Vagina (tissue), 2 donors: ENCODE results near the gene KRTAP12-4. TPM values are rescaled to one million over a fixed set of nuclear protein-coding genes. Genes with fewer than 3 reads are reported as not detected.
"Not testable (repeated sequence)": the region's sequence is repeated elsewhere in the genome, so short reads cannot be mapped to it uniquely, and the experiment has no call there.

ENCODE experiments used
- DNase-seq, 2 donors: peaks; one replicate each; pipeline ENCODE4 v3.0.0-alpha.2; 2017; ENCODE audit errors: extremely low spot score in 2 of 2
- H3K27ac ChIP-seq: fragments of 200-600 bp; sonication (generic); one replicate; pipeline ENCODE4 v1.5.1; 2019
- H3K27me3 ChIP-seq: fragments of 200-600 bp; sonication (generic); one replicate; pipeline ENCODE4 v1.5.1; 2019
- H3K36me3 ChIP-seq, 2 donors: fragments of 200-600 bp; sonication (generic); one replicate each; pipeline ENCODE4 v1.5.1; 2017 to 2019
- H3K4me1 ChIP-seq: fragments of 200-600 bp; sonication (generic); one replicate; pipeline ENCODE4 v1.5.1; 2019
- H3K4me3 ChIP-seq, 2 donors: fragments of 200-600 bp; sonication (generic); 1 replicate in 1 of 2; 2 replicates in 1 of 2; pipeline ENCODE4 v1.5.1; 2016 to 2019
- H3K9me3 ChIP-seq: fragments of 200-600 bp; sonication (generic); one replicate; pipeline ENCODE4 v1.5.1; 2019
- POLR2A ChIP-seq, 2 donors: fragments of 450-650 bp; IDR thresholded peaks; one replicate each; pipeline ENCODE4 v1.6.1; 2017; ENCODE audit warnings: antibody characterized with exemption in 2 of 2, mild to moderate bottlenecking in 2 of 2, moderate library complexity in 2 of 2
- POLR2AphosphoS5 ChIP-seq, 2 donors: sonication (generic); formaldehyde crosslinking; IDR thresholded peaks; one replicate each; pipeline ENCODE4 v1.9.0; 2017; ENCODE audit warnings: antibody characterized with exemption in 2 of 2, mild to moderate bottlenecking in 2 of 2, low read depth in 1 of 2; ENCODE audit not compliant: insufficient read depth in 1 of 2
- intact Hi-C: fragments of 100-400 bp; cut with DNase I; formaldehyde crosslinking; loops from one replicate; pipeline ENCODE4 v1.15.1; 2023
- total RNA-seq: library from RNA; depleted of rRNA; stranded (reverse); fragments of >200 nt; gene quantifications from one replicate; pipeline ENCODE4 v1.2.3, GENCODE V29; 2016
- TF ChIP-seq, protein P1 (sequence below), 3 experiments: fragments of 450-650 bp in 2 of 3; fragments of 200-600 bp in 1 of 3; sonication (generic) in 1 of 3; IDR thresholded peaks; one replicate each; pipeline ENCODE4 v1.5.1; 2017 to 2019; ENCODE audit warnings: antibody characterized with exemption in 3 of 3, mild to moderate bottlenecking in 2 of 3, moderate library complexity in 2 of 3

The KRTAP12-4 gene
- total RNA-seq, 1 donor from 2014 or later: not detected

DNA sequence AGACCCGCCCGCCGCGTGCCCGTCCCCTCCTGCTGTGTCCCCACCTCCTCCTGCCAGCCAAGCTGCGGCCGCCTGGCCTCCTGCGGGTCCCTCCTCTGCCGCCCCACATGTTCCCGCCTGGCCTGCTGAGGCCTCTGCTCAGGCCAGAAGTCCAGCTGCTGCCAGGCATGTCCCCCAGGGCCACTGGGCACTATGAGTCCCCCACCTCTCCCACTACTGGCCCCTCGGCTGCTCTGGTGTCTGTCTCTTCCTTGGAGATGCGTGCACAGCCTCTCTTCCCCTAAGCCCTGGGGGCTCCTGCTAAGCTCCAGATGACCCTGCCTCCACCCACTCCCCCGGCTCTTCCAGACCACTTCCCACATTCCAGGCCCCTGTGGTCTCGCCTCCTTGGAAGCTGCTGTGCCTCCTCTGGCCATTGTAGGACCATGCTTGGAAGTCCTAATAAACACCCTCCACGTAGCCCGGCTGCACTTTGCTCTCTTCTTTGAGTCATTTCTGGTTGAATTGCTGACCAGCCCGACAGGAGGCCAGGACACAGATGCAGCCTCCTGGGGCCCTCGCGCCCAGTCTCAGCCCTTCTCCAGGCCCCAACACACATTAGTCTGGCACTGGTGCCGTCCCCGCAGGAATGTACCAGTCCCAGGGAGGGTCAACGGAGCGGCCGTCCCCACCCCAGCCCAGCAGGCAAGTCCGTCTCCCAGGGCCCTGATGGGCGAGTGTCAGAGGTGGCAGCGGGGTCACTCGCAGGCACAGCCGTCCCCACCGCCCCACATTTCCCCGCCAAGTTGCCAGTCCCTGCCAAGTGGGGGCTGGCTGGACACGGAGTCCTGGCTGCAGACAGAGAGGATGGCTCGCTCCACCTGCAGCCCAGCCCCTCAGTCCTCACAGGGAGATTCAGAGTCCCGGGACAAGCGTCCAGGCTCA is 43.6 kb upstream of the KRTAP12-4 start:
- H3K4me3 ChIP-seq: no peak overlapping the region
- peak; percentile 76 to 89 for DNase-seq
- peaks cover 3% of the 10 kb centered on the region for H3K27me3 ChIP-seq
- no peak overlapping the region for H3K27ac ChIP-seq
- no peaks in the 10 kb centered on the region for H3K9me3 ChIP-seq
- no peaks in the 10 kb centered on the region for H3K36me3 ChIP-seq
- no peaks in the 10 kb centered on the region for H3K4me1 ChIP-seq
- intact Hi-C loops: no loop called here
- TF ChIP-seq, protein P1, sequence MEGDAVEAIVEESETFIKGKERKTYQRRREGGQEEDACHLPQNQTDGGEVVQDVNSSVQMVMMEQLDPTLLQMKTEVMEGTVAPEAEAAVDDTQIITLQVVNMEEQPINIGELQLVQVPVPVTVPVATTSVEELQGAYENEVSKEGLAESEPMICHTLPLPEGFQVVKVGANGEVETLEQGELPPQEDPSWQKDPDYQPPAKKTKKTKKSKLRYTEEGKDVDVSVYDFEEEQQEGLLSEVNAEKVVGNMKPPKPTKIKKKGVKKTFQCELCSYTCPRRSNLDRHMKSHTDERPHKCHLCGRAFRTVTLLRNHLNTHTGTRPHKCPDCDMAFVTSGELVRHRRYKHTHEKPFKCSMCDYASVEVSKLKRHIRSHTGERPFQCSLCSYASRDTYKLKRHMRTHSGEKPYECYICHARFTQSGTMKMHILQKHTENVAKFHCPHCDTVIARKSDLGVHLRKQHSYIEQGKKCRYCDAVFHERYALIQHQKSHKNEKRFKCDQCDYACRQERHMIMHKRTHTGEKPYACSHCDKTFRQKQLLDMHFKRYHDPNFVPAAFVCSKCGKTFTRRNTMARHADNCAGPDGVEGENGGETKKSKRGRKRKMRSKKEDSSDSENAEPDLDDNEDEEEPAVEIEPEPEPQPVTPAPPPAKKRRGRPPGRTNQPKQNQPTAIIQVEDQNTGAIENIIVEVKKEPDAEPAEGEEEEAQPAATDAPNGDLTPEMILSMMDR (IDR thresholded peaks at IDR 0.05): no peak
- no peak for TF ChIP-seq POLR2A (IDR thresholded peaks at IDR 0.05)
- no peak for TF ChIP-seq POLR2AphosphoS5 (IDR thresholded peaks at IDR 0.05; ENCODE audit: insufficient read depth in 1 of 2, low read depth in 1 of 2)

DNA sequence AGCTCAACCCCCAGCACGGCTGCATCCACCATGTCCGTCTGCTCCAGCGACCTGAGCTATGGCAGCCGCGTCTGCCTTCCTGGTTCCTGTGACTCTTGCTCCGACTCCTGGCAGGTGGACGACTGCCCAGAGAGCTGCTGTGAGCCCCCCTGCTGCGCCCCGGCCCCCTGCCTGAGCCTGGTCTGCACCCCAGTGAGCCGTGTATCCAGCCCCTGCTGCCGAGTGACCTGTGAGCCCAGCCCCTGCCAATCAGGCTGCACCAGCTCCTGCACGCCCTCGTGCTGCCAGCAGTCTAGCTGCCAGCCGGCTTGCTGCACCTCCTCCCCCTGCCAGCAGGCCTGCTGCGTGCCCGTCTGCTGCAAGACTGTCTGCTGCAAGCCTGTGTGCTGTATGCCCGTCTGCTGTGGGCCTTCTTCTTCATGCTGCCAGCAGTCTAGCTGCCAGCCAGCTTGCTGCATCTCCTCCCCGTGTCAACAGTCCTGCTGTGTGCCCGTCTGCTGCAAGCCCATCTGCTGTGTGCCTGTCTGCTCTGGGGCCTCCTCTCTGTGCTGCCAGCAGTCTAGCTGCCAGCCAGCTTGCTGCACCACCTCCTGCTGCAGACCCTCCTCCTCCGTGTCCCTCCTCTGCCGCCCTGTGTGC is 42.8 kb upstream of the KRTAP12-4 start, which contains the start of gene KRTAP10-12:
KRTAP10-12 (plus strand) TSS at position 1 of the 639 bp plus-strand sequence; CDS start at position 31, 30 bp downstream.
- H3K4me1 ChIP-seq, intact Hi-C loops, H3K27me3 ChIP-seq, H3K27ac ChIP-seq, H3K4me3 ChIP-seq, H3K36me3 ChIP-seq, H3K9me3 ChIP-seq: not testable (repeated sequence)
- DNase-seq: peak; percentile 58 to 70

GRCh38 chr21:44696572-44696971 is 42.1 kb upstream of the KRTAP12-4 start:
- no peaks in the 10 kb centered on the region for H3K9me3 ChIP-seq
- intact Hi-C loops: no loop called here
- peak; percentile 34 to 44 for DNase-seq
- H3K4me1 ChIP-seq: no peaks in the 10 kb centered on the region
- no peak overlapping the region for H3K4me3 ChIP-seq
- H3K27me3 ChIP-seq: peaks cover 3% of the 10 kb centered on the region
- H3K36me3 ChIP-seq: no peaks in the 10 kb centered on the region
- TF ChIP-seq POLR2A (IDR thresholded peaks at IDR 0.05) (no peak), POLR2AphosphoS5 (IDR thresholded peaks at IDR 0.05; ENCODE audit: insufficient read depth in 1 of 2, low read depth in 1 of 2) (no peak)
- TF ChIP-seq, protein P1 (IDR thresholded peaks at IDR 0.05): no peak
- H3K27ac ChIP-seq: no peak overlapping the region

- Histone ChIP-seq H3K4me1 (no peaks in the 10 kb centered on the region), H3K4me3 (no peak overlapping the region), H3K36me3 (no peaks in the 10 kb centered on the region), H3K9me3 (no peaks in the 10 kb centered on the region), H3K27me3 (no peaks in the 10 kb centered on the region), H3K27ac (no peak overlapping the region)
- TF ChIP-seq POLR2AphosphoS5 (IDR thresholded peaks at IDR 0.05; ENCODE audit: insufficient read depth in 1 of 2, low read depth in 1 of 2): no peak
- intact Hi-C loops: no loop called here
- DNase-seq: peak in 1 of 2 donors; percentile 74
Observed at GRCh38 chr21:44695641-44696040, 41.2 kb upstream of the KRTAP12-4 start.

GRCh38 chr21:44695184-44695583 is 40.7 kb upstream of the KRTAP12-4 start:
- TF ChIP-seq POLR2AphosphoS5 (IDR thresholded peaks at IDR 0.05; ENCODE audit: insufficient read depth in 1 of 2, low read depth in 1 of 2) (no peak), POLR2A (IDR thresholded peaks at IDR 0.05) (no peak)
- TF ChIP-seq, protein P1 (IDR thresholded peaks at IDR 0.05): no peak
- H3K9me3 ChIP-seq: no peaks in the 10 kb centered on the region
- peak; percentile 54 to 81 for DNase-seq
- intact Hi-C loops: no loop called here
- H3K4me3 ChIP-seq: no peak overlapping the region
- no peaks in the 10 kb centered on the region for H3K27me3 ChIP-seq
- no peaks in the 10 kb centered on the region for H3K4me1 ChIP-seq
- no peak overlapping the region for H3K27ac ChIP-seq
- H3K36me3 ChIP-seq: no peaks in the 10 kb centered on the region
